K562 (cell line): Measurements from ENCODE around the gene ETFBKMT. TPM values are rescaled to one million over a fixed set of nuclear protein-coding genes. Genes with fewer than 3 reads are reported as not detected.

Source experiments
- E4F1 ChIP-seq: fragments of 250-450 bp; sonication (Bioruptor Pico); IDR thresholded peaks from 2 replicates; pipeline ENCODE4 v1.5.0; 2021; ENCODE audit warnings: mild to moderate bottlenecking, borderline replicate concordance
- IRF9 ChIP-seq: fragments of 450-650 bp; IDR thresholded peaks from 2 replicates; pipeline ENCODE4 v1.6.1; 2016; ENCODE audit warnings: missing biosample characterization, missing genetic modification characterization
- PBX2 ChIP-seq, 2 experiments: IDR thresholded peaks in 1 of 2; conservative IDR thresholded peaks in 1 of 2; 2 replicates each; pipeline ENCODE4 v1.6.1; 2016; ENCODE audit warnings: low read depth in 2 of 2, mild to moderate bottlenecking in 1 of 2, missing compliant biosample characterization in 1 of 2, missing genetic modification characterization in 1 of 2, moderate library complexity in 1 of 2
- STAT5A ChIP-seq: IDR thresholded peaks from 2 replicates; pipeline ENCODE4 v1.6.1; 2012; ENCODE audit warnings: low read length, inconsistent platforms, borderline replicate concordance
- polyA plus RNA-seq, 8 experiments: library from polyadenylated mRNA; depleted of rRNA in 4 of 8; stranded (reverse) in 5 of 8; unstranded in 3 of 8; fragments of >200 nt; fragmentation: Nextera tagmentation in 2 of 8; fragmentation: Illumina TruSeq in 1 of 8; extraction: Ambion mirVana in 2 of 8; extraction: Trizol in 1 of 8; gene quantifications; 2 replicates each; pipeline versions ENCODE4 v1.2.1 to v1.2.3, GENCODE V29; 2011 to 2014; ENCODE audit warnings: inconsistent platforms in 1 of 8, missing spikeins in 1 of 8
- total RNA-seq, 7 experiments: library from RNA; depleted of rRNA in 6 of 7; stranded (reverse); fragments of >200 nt in 6 of 7; fragmentation: Illumina TruSeq in 2 of 7; extraction: Trizol in 2 of 7; gene quantifications; 2 replicates each; pipeline versions ENCODE4 v1.2.1 to v1.2.3, GENCODE V29; 2011 to 2021; ENCODE audit warnings: low replicate concordance in 1 of 7

ETFBKMT gene
- total and polyA plus RNA-seq, 9 of the 15 experiments (the other 6 are each of a cell fraction or from before 2014, with no cell fraction given) = 0.18 to 1.7 (median 0.96) TPM

- TF ChIP-seq E4F1 (no peak), IRF9 (tag) (no peak), STAT5A (no peak), PBX2 (CRISPR knock-in tag; IDR thresholded peaks at IDR 0.05; ENCODE audit: low read depth) (no peak), PBX2 (tag; conservative IDR thresholded peaks at IDR 0.05; ENCODE audit: low read depth) (no peak)
These were observed 4.1 kb downstream of the ETFBKMT start (continued) for GRCh38 chr12:31663576-31663975.
